Superior temporal gyrus (tissue), 1 donor: ENCODE results near the gene ASXL2.

Experiments used
- DNase-seq: peaks from one replicate; pipeline ENCODE4 v3.0.0-alpha.2; 2016; ENCODE audit errors: extremely low spot score

Gene ASXL2

DNA sequence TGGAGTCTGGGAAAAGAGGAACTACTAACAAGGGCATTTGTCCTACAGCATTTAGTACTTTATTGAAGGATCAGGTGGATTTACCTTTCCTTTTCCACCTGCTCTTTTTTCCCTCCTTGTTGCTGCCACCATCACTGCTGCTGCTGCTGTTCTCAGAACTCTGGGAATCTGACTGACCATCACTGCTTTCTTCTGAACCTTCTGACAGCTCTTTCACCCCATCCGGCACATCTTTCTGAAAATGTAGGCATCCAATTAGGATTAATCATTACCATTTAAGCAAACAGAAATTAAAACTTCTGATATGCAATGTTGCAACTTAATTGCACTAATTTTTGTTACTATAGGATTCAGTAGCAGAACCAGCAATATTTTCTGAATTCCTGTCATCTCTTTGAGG is 79.0 kb downstream of the ASXL2 start:
- no peak for DNase-seq

DNA sequence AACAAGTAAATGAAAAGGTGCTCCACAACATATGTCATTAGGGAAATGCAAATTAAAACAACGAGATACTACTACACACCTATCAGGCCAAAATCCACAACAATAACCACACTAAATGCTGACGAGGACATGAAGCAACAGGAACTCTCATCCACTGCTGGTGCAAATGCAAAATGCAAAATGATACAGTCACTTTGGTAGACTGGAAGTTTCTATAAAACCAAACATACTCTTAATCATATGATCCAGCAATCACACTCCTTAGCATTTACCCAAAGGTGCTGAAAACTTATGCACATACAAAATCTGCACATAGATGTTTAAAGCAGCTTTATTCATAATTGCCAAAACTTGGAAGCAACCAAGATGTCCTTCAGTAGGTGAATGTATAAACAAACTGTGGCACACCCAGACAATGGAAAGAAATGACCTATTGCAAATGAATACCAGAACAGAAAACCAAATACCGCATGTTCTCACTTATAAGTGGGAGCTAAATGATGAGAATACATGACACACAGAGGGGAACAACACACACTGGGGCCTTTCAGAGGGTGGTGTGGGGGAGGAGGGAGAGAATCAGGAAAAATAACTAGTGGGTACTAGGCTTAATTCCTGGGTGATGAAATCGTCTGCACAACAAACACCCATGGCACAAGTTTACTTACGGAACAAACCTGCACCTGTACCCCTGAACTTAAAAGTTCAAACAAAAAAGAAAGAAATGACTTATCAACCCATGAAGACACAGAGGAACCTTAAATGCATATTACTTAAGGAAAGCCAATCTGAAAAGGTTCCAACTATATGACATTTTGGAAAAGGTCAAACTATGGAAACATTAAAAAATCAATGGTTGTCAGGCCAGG is 80.4 kb downstream of the ASXL2 start:
- no peak for DNase-seq

DNA sequence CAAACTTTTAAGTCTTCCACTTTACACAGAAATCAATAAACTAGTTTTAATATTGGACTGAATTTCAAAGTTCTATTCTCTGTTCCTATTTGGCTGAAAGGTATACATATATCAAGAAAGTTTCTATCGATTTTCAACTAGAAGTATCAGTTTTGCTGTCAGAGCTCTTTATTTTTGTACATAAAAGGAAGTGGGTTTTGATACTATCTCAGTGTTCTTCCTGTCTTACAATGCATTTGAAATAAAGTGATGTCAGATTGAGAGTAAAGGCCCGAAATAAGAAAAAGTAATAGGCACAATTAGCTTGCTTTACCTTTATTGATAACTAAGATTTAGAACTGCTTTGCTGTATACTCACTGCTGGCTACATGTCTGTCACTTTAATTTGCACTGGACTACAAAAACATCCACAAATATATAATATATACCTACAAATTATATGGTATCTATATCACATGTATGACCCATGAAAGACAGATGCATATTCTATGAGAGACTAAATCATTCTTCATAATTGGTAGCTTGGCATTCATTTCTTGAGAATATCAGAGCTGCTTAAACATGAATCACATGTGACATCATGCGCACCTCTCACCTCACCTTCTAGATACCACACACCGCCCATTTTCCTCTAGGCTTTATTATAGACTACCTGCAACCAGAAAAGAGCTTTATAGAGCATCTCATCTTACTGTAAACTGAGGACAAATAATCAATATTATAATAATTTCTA is 83.6 kb downstream of the ASXL2 start:
- no peak for DNase-seq

- DNase-seq = no peak
These were observed 88.1 kb downstream of the ASXL2 start for GRCh38 chr2:25790074-25790790.

DNA sequence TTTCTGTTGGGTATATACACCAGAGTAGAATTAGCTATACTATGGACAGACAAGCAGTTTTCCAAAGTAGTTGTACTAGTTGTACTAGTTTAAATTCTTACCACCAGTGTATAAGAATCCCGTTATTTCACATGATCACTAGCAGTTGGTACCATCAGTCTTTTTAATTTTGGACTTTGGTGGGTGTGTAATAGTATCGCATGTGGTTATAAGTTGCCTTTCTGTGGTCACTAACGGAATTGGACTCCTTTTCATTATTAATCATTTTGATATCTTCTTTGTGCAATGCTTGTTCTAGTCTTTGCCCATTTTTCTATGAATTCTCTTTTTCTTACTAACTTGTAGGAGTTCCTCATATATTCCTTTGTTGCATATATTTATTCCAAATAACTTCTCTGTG is 89.8 kb downstream of the ASXL2 start:
- DNase-seq = no peak

DNA sequence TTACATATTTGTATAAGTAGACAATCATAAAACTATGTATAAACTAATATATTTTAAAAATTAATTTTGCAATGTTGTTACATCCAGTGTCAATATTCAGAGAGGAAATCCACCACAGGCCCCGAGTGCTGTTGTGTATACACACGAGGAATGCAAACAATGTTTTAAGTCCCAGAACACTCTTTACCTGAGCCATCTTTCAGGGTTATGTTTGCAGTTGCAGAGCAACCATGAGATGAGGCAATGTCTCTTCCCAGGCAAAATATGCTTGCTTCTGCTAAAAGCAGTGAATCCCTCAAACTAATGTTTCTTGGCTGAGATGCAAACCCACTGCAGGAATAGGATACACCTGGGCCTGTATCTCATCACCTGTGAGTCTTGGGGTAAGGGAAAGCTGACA is 91.3 kb downstream of the ASXL2 start:
- DNase-seq = no peak

DNA sequence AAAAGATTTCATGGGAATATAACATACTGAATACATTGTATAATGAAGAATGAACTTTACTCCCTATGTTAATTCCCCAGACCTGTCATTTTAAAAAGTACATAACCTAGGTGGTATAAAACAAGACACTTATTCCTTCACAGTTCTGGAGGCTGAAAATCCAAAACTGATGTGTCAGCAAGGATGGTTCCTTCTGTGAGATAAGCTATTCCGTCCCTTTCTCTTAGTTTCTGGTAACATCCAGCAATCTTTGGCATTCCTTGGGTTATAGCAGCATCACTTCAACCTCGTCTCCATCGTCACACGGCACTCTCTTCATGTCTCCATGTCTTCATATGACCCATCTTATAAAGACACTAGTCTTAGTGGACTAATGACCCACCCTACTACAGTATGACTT is 93.9 kb downstream of the ASXL2 start:
- DNase-seq = no peak

DNA sequence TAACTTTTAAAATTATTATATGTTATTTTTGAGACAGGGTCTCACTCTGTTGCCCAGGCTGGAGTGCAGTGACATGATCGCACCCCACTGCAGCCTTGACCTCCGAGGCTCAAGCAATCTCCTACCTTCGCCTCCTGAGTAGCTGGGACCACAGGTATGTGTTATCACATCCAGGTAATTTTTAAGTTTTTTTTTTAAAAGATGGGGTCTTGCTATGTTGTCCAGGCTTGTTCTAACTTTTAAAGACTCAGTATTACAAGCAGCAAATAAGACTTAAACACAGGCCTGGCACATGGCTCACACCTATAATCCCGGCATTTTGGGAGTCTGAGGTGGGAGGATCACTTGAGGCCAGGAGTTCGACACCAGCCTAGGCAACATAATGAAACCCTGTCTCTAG is 101.2 kb downstream of the ASXL2 start:
- no peak for DNase-seq

GRCh38 chr2:25772078-25772477 is 106.2 kb downstream of the ASXL2 start:
- no peak for DNase-seq

DNA sequence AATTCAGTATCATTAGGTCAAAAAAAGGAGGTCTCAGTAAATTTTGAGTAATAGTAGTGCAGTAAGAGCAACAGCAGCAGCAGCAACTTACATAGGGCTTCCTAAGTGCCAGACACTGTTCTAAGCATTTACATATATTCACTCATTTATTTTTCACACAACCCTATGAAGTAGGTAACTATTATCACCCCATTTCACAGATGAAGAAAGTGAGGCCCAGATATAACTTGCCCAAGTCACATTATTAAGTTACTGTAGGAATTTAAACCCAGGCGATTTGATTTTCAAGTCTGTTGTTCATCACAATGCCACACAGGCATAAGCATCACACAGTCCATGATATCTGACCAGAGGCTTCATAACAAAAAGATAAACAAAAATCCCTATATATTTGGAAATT is 114.7 kb downstream of the ASXL2 start:
- DNase-seq = no peak

GRCh38 chr2:25760297-25760696 is 118.0 kb downstream of the ASXL2 start:
- DNase-seq = no peak

- DNase-seq = no peak
These were observed 119.9 kb downstream of the ASXL2 start for GRCh38 chr2:25758348-25758747.

- no peak for DNase-seq
These were observed 120.4 kb downstream of the ASXL2 start for GRCh38 chr2:25757906-25758305.

GRCh38 chr2:25756536-25756935 is 121.8 kb downstream of the ASXL2 start:
- DNase-seq = no peak

GRCh38 chr2:25749676-25750075 is 128.6 kb downstream of the ASXL2 start:
- no peak for DNase-seq

GRCh38 chr2:25744055-25744454 is 134.2 kb downstream of the ASXL2 start:
- DNase-seq = no peak

DNA sequence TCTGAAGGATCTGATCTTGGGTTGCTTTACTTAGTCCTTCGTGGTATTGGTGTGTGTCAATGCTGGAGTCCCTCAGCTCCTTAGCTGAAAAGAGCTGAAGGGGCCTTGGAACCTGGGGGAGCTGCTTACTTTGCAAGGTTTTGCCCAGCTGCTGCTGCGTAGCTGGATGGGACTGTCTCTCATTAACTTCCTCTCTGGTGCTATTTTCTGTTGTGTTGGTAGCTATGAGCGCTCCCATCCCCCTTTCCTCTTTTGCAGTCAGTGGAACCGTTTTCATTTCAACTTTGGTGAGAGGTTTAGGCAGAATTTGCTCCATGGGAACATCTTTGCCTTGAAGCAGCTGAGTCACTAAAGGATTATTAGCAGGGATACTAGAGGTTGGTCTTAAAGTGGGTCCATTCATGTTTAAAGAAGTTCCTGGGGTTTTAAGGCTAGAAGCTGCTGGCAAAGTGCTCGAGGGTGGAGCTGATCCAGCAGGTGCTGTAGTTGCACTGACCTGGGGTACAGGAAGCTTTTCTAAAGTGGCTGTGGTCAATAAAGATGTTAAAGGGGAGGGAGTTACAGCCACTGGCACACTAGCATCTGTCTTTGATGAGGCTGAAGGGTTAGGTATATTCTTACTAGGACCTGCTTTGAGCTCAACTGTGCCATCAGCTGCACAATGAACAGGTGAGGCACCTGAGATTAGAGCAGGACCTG is 135.0 kb downstream of the ASXL2 start:
- DNase-seq = no peak

GRCh38 chr2:25742501-25742900 is 135.8 kb downstream of the ASXL2 start:
- no peak for DNase-seq

DNA sequence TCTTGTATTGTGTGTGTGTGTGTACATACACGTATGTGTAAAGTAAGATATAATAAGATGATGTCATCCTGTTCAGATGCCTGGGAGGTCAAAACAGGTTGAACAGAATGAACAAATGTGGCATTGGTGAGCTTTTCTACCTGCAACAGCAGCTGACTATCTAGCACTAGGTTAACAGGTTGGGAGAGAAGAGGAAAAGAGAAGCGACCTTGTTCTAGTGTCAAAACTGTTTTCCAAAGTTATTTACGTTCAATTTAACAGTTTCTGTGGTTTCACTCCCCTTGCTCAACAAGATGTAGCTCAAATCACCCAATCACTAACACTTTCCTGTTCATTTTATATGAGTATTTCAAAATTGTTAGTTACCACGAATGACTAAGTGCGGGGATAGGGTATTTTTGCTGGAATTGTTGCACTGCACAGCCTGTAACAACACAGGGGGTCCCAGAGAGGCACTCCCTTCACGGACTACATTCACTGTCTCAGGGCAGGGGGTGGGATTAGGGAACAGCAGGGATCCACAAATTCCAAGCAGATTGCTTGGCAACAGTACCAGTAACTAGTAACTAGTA is 137.4 kb downstream of the ASXL2 start:
- DNase-seq = no peak

GRCh38 chr2:25738383-25739343 is 139.6 kb downstream of the ASXL2 start:
- DNase-seq = no peak
